OCI-LY7 (cell line): ENCODE data around the gene SH3BP1. TPM values are rescaled to one million over a fixed set of nuclear protein-coding genes. Genes with fewer than 3 reads are reported as not detected.

Experiments used
- BruUV-seq: library from RNA; stranded (reverse); fragments of 400-500 nt; replicated peaks from 2 replicates; lab custom pipeline; 2021; lab: Mats Ljungman, UMichigan
- CTCF ChIA-PET: fragments of 300-600 bp; sonication (Branson Sonifier 250); formaldehyde crosslinking; loops from one replicate; lab custom pipeline; 2022; ENCODE audit warnings: antibody characterized with exemption; ENCODE audit not compliant: unreplicated experiment; lab: Charles Lee
- POLR2A ChIA-PET: fragments of 300-600 bp; sonication (Branson Sonifier 250); formaldehyde crosslinking; loops from one replicate; lab custom pipeline; 2022; ENCODE audit warnings: antibody characterized with exemption; lab: Charles Lee
- DNase-seq: peaks from one replicate; pipeline ENCODE4 v3.0.0-alpha.2; 2015; ENCODE audit warnings: low spot score
- H2AFZ ChIP-seq: fragments of 200-600 bp; sonication (generic), shearing (Covaris generic); 2 replicates; pipeline ENCODE4 v1.6.1; 2014; ENCODE audit warnings: mild to moderate bottlenecking, antibody characterized with exemption, low read length, moderate library complexity
- H3K27ac ChIP-seq: fragments of 200-600 bp; sonication (generic); 2 replicates; pipeline ENCODE4 v1.5.1; 2014; ENCODE audit warnings: mixed run types, low read depth, mild to moderate bottlenecking, moderate library complexity, low read length, inconsistent platforms; ENCODE audit not compliant: poor library complexity, severe bottlenecking
- H3K36me3 ChIP-seq: fragments of 200-600 bp; sonication (generic); 2 replicates; pipeline ENCODE4 v1.6.1; 2014; ENCODE audit warnings: mild to moderate bottlenecking, antibody characterized with exemption, low read length, moderate library complexity, mixed read lengths; ENCODE audit not compliant: insufficient read depth
- H3K4me1 ChIP-seq: fragments of 200-600 bp; sonication (generic); 2 replicates; pipeline ENCODE4 v1.5.1; 2014; ENCODE audit warnings: mild to moderate bottlenecking, low read length; ENCODE audit not compliant: insufficient read depth, poor library complexity, severe bottlenecking
- H3K4me2 ChIP-seq: fragments of 200-600 bp; sonication (generic); 2 replicates; pipeline ENCODE4 v1.6.1; 2014; ENCODE audit warnings: mild to moderate bottlenecking, low read length
- H3K4me3 ChIP-seq: fragments of 200-600 bp; sonication (generic); 2 replicates; pipeline ENCODE4 v1.5.1; 2014; ENCODE audit warnings: mild to moderate bottlenecking, low read depth, low read length; ENCODE audit not compliant: poor library complexity, severe bottlenecking
- H3K79me2 ChIP-seq: fragments of 200-600 bp; sonication (generic); 2 replicates; pipeline ENCODE4 v1.6.1; 2016; ENCODE audit warnings: low read depth, mild to moderate bottlenecking, low read length, moderate library complexity, mixed read lengths; ENCODE audit not compliant: insufficient read depth
- H3K9me2 ChIP-seq: fragments of 200-600 bp; sonication (generic); 2 replicates; pipeline ENCODE4 v1.6.1; 2016; ENCODE audit warnings: mild to moderate bottlenecking, low read length, mixed read lengths; ENCODE audit not compliant: insufficient read depth
- H3K9me3 ChIP-seq: fragments of 200-600 bp; sonication (generic); 2 replicates; pipeline ENCODE4 v1.6.1; 2014; ENCODE audit warnings: mild to moderate bottlenecking, mixed run types, low read length, mixed read lengths
- H4K20me1 ChIP-seq: fragments of 200-600 bp; sonication (generic); 2 replicates; pipeline ENCODE4 v1.6.1; 2014; ENCODE audit warnings: mild to moderate bottlenecking, antibody characterized with exemption, low read length, moderate library complexity, mixed read lengths; ENCODE audit not compliant: insufficient read depth
- EZH2phosphoT487 ChIP-seq: fragments of 200-600 bp; sonication (generic); IDR thresholded peaks from 2 replicates; pipeline ENCODE4 v1.6.1; 2018; ENCODE audit warnings: low read depth, borderline replicate concordance, mild to moderate bottlenecking, mixed run types, antibody characterized with exemption, low read length, moderate library complexity, mixed read lengths
- intact Hi-C: fragments of 100-400 bp; cut with micrococcal nuclease; formaldehyde crosslinking; loops from one replicate; pipeline ENCODE4 v1.10.0; 2022; ENCODE audit not compliant: unreplicated experiment
- total RNA-seq, 2 experiments: library from RNA; depleted of rRNA in 1 of 2; stranded (reverse); fragments of >200 nt in 1 of 2; shearing (Covaris generic) in 1 of 2; gene quantifications; 2 replicates each; pipeline ENCODE4 v1.2.3, GENCODE V29; 2014 to 2022
- TF ChIP-seq, protein P1 (sequence below): fragments of 200-600 bp; sonication (generic); conservative IDR thresholded peaks from 2 replicates; pipeline ENCODE4 v1.5.1; 2014; ENCODE audit warnings: mild to moderate bottlenecking, antibody characterized with exemption, low read length, moderate library complexity, mixed read lengths

Gene SH3BP1
- total RNA-seq, 2 experiments from 2014 or later = 15.3 to 48.4 TPM

GRCh38 chr22:37659066-37659896 lies 19.8 kb downstream of the SH3BP1 start:
- peaks cover 20% of the 10 kb centered on the region for H4K20me1 ChIP-seq
- POLR2A ChIA-PET = interaction anchor here (1.0 to 2.3 kb wide), 7 partner anchors 7 to 187 kb away, joined by 3 to 11 read pairs (median 6); partner anchors contain the start of gene GGA1

DNA sequence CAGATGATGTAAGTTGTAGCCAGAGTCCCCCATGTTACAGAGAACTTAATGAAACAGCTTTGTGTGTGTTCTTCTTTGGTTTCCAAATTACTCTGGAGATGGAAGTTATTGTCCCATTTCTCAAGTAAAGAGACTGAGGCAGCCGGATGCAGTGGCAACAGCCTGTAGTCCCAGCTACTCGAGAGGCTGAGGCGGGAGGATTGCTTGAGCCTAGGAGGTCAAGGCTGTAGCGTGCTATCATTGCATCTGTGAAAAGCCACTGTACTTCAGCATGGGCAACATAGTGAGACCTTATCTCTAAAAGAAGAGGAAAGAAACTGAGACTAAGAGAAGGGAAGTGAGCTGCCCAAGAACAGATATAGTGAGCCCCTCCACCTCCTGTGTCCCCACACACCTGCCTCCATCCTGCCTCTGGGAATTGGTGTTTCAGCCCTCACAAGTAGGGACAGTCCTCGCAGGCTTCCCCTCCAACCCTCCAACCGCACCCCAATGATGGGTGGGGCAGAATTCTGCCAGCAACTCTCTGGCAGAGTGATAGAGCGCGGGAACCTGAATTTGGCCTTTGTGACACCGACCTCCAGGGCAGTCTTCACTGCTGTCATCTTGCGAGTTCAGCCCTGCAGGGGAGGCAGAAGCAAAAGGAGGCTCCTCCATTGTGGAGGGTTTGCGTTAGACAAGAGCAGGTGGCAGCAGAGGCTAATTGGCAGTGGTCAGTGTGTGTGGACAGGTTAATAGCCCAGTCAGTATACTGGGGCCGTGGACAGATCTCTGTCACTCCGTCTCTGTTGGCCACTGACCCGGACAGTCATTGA lies 20.6 kb downstream of the SH3BP1 start:
- H3K27ac ChIP-seq = peak overlapping the region; percentile 49
- POLR2A ChIA-PET = interaction anchor here (1.0 kb wide), 1 partner anchor 23 kb away, joined by 3 read pairs; no protein-coding TSS in a partner anchor
- CTCF ChIA-PET = no interaction called here

More at GRCh38 chr22:37659066-37659896, 19.8 kb downstream of the SH3BP1 start:
- Histone ChIP-seq H3K36me3 (peaks cover 35% of the 10 kb centered on the region), H3K27ac (peak overlapping the region; percentile 49), H3K4me2 (peak overlapping the region; percentile 95), H3K79me2 (peaks cover 51% of the 10 kb centered on the region), H3K4me1 (peaks cover 32% of the 10 kb centered on the region), H2AFZ (no peak overlapping the region), H3K9me2 (no peaks in the 10 kb centered on the region), H3K9me3 (no peaks in the 10 kb centered on the region), H3K4me3 (peak overlapping the region; percentile 90)
- intact Hi-C loops = no loop called here
- peak; percentile 63 for DNase-seq
- TF ChIP-seq, protein P1, sequence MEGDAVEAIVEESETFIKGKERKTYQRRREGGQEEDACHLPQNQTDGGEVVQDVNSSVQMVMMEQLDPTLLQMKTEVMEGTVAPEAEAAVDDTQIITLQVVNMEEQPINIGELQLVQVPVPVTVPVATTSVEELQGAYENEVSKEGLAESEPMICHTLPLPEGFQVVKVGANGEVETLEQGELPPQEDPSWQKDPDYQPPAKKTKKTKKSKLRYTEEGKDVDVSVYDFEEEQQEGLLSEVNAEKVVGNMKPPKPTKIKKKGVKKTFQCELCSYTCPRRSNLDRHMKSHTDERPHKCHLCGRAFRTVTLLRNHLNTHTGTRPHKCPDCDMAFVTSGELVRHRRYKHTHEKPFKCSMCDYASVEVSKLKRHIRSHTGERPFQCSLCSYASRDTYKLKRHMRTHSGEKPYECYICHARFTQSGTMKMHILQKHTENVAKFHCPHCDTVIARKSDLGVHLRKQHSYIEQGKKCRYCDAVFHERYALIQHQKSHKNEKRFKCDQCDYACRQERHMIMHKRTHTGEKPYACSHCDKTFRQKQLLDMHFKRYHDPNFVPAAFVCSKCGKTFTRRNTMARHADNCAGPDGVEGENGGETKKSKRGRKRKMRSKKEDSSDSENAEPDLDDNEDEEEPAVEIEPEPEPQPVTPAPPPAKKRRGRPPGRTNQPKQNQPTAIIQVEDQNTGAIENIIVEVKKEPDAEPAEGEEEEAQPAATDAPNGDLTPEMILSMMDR = no peak
- TF ChIP-seq EZH2phosphoT487 = no peak
- CTCF ChIA-PET = interaction anchor here (1.6 kb wide), 1 partner anchor 25 kb away, joined by 6 read pairs; no protein-coding TSS in a partner anchor
- no TSS peak for BruUV-seq

More for the DNA sequence above, 20.6 kb downstream of the SH3BP1 start:
- intact Hi-C loops = loop anchor here (1.0 kb wide), 1 partner anchor 17 kb away; no protein-coding TSS in a partner anchor
- Histone ChIP-seq H3K36me3 (peaks cover 43% of the 10 kb centered on the region), H3K79me2 (peaks cover 60% of the 10 kb centered on the region), H3K4me3 (peak overlapping the region; percentile 90), H3K4me2 (peak overlapping the region; percentile 95), H4K20me1 (peaks cover 20% of the 10 kb centered on the region), H3K9me2 (no peaks in the 10 kb centered on the region), H3K9me3 (no peaks in the 10 kb centered on the region), H3K4me1 (peaks cover 32% of the 10 kb centered on the region), H2AFZ (no peak overlapping the region)
- DNase-seq = peak; percentile 37
- no TSS peak for BruUV-seq
- TF ChIP-seq EZH2phosphoT487 = no peak
- TF ChIP-seq, protein P1 = no peak
